GM13977 (cell line): ENCODE results near the gene TMEM123.

Experiments used
- DNase-seq: peaks from one replicate; pipeline ENCODE4 v3.0.0; 2012; ENCODE audit warnings: low spot score
- CTCF ChIP-seq: IDR thresholded peaks from 2 replicates; pipeline ENCODE4 v1.5.1; 2012; ENCODE audit warnings: mild to moderate bottlenecking, control low read depth; ENCODE audit not compliant: insufficient read depth; ENCODE audit errors: extremely low read depth, missing control alignments
- in situ Hi-C: fragments of 300-500 bp; cut with MboI; formaldehyde crosslinking; loops from one replicate; pipeline ENCODE4 v1.12.0; 2022; ENCODE audit warnings: low sequenced_read_pairs, low pct_unique_long_range_greater_than_20kb, mixed read lengths, inconsistent platforms; ENCODE audit not compliant: unreplicated experiment

The TMEM123 gene

GRCh38 chr11:102486584-102486983 lies 34.0 kb upstream of the TMEM123 start:
- no peak for TF ChIP-seq CTCF
- in situ Hi-C loops, result no loop called here

GRCh38 chr11:102485095-102485722 lies 32.6 kb upstream of the TMEM123 start:
- DNase-seq, result no peak
- in situ Hi-C loops, result no loop called here

More at GRCh38 chr11:102486584-102486983, 34.0 kb upstream of the TMEM123 start:
- DNase-seq, result no peak

DNA sequence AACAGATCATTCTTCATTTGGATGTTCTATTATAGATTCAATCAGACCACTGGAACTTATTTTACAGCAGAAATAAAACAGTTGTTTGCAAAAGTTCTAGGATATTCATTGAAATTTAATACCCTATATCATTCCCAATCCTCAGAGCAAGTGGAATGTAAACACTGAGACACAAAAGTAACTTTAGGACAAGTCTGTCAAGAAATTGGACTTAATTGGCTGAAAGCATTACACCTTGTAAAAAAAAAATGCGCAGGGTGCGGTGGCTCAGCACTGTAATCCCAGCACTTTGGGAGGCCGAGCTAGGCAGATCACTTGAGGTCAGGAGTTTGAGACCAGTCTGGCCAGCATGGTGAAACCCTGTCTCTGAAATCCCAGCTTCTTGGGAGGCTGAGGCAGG lies 29.9 kb upstream of the TMEM123 start:
- in situ Hi-C loops, result no loop called here
- DNase-seq, result no peak
- no peak for TF ChIP-seq CTCF

More at GRCh38 chr11:102485095-102485722, 32.6 kb upstream of the TMEM123 start:
- TF ChIP-seq CTCF, result no peak

GRCh38 chr11:102479733-102480132 lies 27.2 kb upstream of the TMEM123 start:
- no peak for TF ChIP-seq CTCF
- DNase-seq, result no peak
- in situ Hi-C loops, result no loop called here

GRCh38 chr11:102478673-102479299 lies 26.2 kb upstream of the TMEM123 start:
- DNase-seq, result no peak
- TF ChIP-seq CTCF, result no peak
- in situ Hi-C loops, result no loop called here

GRCh38 chr11:102476812-102477211 lies 24.2 kb upstream of the TMEM123 start:
- TF ChIP-seq CTCF, result no peak
- in situ Hi-C loops, result no loop called here
- no peak for DNase-seq
